OCI-LY3 (cell line): Measurements from ENCODE around the gene NAA40.

ENCODE experiments used
- H2AFZ ChIP-seq: fragments of 200-600, 300-600 bp; shearing (Covaris generic); 2 replicates; pipeline ENCODE4 v1.6.0; 2014; ENCODE audit warnings: antibody characterized with exemption, low read depth, low read length
- H3K27ac ChIP-seq: fragments of 200-600, 300-600 bp; sonication (generic); 2 replicates; pipeline ENCODE4 v1.5.1; 2014; ENCODE audit warnings: mild to moderate bottlenecking, low read length, moderate library complexity, mixed read lengths
- H3K27me3 ChIP-seq: fragments of 200-600, 300-600 bp; sonication (generic); 2 replicates; pipeline ENCODE4 v1.6.1; 2014; ENCODE audit warnings: low read depth, low read length, mixed read lengths
- H3K36me3 ChIP-seq: fragments of 200-600, 300-600 bp; sonication (generic); replicated peaks from 2 replicates; pipeline ENCODE3; 2014; ENCODE audit warnings: low read depth, low read length, mixed read lengths
- H3K4me1 ChIP-seq: fragments of 300-600, 200-600 bp; sonication (generic); 2 replicates; pipeline ENCODE4 v1.6.1; 2014; ENCODE audit warnings: low read length, mixed read lengths
- H3K4me2 ChIP-seq: fragments of 200-600, 300-600 bp; sonication (generic); 2 replicates; pipeline ENCODE4 v1.6.1; 2014; ENCODE audit warnings: low read length, mixed read lengths
- H3K4me3 ChIP-seq: fragments of 300-600, 200-600 bp; sonication (generic); 2 replicates; pipeline ENCODE4 v1.5.1; 2014; ENCODE audit warnings: antibody characterized with exemption, mild to moderate bottlenecking, low read length, moderate library complexity
- H3K79me2 ChIP-seq: fragments of 300-600, 200-600 bp; shearing (Covaris generic); 2 replicates; pipeline ENCODE4 v1.6.1; 2014; ENCODE audit warnings: mild to moderate bottlenecking, low read length, mixed read lengths
- H3K9ac ChIP-seq: fragments of 300-600, 200-600 bp; shearing (Covaris generic); 2 replicates; pipeline ENCODE4 v1.6.0; 2014; ENCODE audit warnings: mild to moderate bottlenecking, low read length, moderate library complexity
- H3K9me3 ChIP-seq: fragments of 200-600, 300-600 bp; shearing (Covaris generic); 2 replicates; pipeline ENCODE4 v1.6.1; 2014; ENCODE audit warnings: low read length, mixed read lengths; ENCODE audit not compliant: insufficient read depth
- H4K20me1 ChIP-seq: fragments of 200-600, 300-600 bp; sonication (generic); 2 replicates; pipeline ENCODE4 v1.6.1; 2016; ENCODE audit warnings: low read length, mixed read lengths; ENCODE audit not compliant: insufficient read depth
- CTCF ChIP-seq: fragments of 200-600, 300-600 bp; sonication (generic); IDR thresholded peaks from 2 replicates; pipeline ENCODE4 v1.5.1; 2014; ENCODE audit warnings: antibody characterized with exemption, low read length, low read depth
- EZH2phosphoT487 ChIP-seq: fragments of 200-600 bp; shearing (Covaris generic); IDR thresholded peaks from 2 replicates; pipeline ENCODE4 v1.6.1; 2018; ENCODE audit warnings: antibody characterized with exemption, mixed run types, low read depth

The NAA40 gene

GRCh38 chr11:63893355-63893754, 45.4 kb upstream of the NAA40 start:
- H3K9me3 ChIP-seq = no peaks in the 10 kb centered on the region

GRCh38 chr11:63896071-63896470, 42.7 kb upstream of the NAA40 start:
- Histone ChIP-seq H4K20me1 (peaks cover 27% of the 10 kb centered on the region), H3K4me2 (no peak overlapping the region), H3K27me3 (no peaks in the 10 kb centered on the region)

More at GRCh38 chr11:63893355-63893754, 45.4 kb upstream of the NAA40 start:
- TF ChIP-seq CTCF (no peak), EZH2phosphoT487 (no peak)
- peaks cover 57% of the 10 kb centered on the region for H3K79me2 ChIP-seq
- H3K27ac ChIP-seq = no peak overlapping the region
- H3K9ac ChIP-seq = no peak overlapping the region
- no peak overlapping the region for H3K4me2 ChIP-seq
- peaks cover 52% of the 10 kb centered on the region for H4K20me1 ChIP-seq
- H3K36me3 ChIP-seq = peaks cover 52% of the 10 kb centered on the region
- H3K27me3 ChIP-seq = no peaks in the 10 kb centered on the region
- no peak overlapping the region for H2AFZ ChIP-seq
- H3K4me1 ChIP-seq = peaks cover 7% of the 10 kb centered on the region
- H3K4me3 ChIP-seq = no peak overlapping the region

GRCh38 chr11:63897459-63898146, 41.2 kb upstream of the NAA40 start:
- no peaks in the 10 kb centered on the region for H3K9me3 ChIP-seq
- H3K27ac ChIP-seq = no peak overlapping the region
- H3K4me3 ChIP-seq = no peak overlapping the region
- no peaks in the 10 kb centered on the region for H3K4me1 ChIP-seq
- no peak overlapping the region for H3K4me2 ChIP-seq
- peaks cover 78% of the 10 kb centered on the region for H3K36me3 ChIP-seq
- H3K27me3 ChIP-seq = no peaks in the 10 kb centered on the region
- peaks cover 12% of the 10 kb centered on the region for H4K20me1 ChIP-seq
- H3K9ac ChIP-seq = no peak overlapping the region
- H3K79me2 ChIP-seq = peaks cover 15% of the 10 kb centered on the region
- H2AFZ ChIP-seq = no peak overlapping the region
- TF ChIP-seq CTCF (no peak), EZH2phosphoT487 (no peak)

More at GRCh38 chr11:63896071-63896470, 42.7 kb upstream of the NAA40 start:
- H3K4me3 ChIP-seq = no peak overlapping the region
- H3K79me2 ChIP-seq = peaks cover 30% of the 10 kb centered on the region
- no peak overlapping the region for H2AFZ ChIP-seq
- no peak overlapping the region for H3K27ac ChIP-seq
- TF ChIP-seq CTCF (no peak), EZH2phosphoT487 (no peak)
- H3K4me1 ChIP-seq = no peaks in the 10 kb centered on the region
- H3K36me3 ChIP-seq = peaks cover 71% of the 10 kb centered on the region
- H3K9me3 ChIP-seq = no peaks in the 10 kb centered on the region
- H3K9ac ChIP-seq = no peak overlapping the region

- no peaks in the 10 kb centered on the region for H4K20me1 ChIP-seq
- no peaks in the 10 kb centered on the region for H3K4me1 ChIP-seq
- no peak overlapping the region for H3K27ac ChIP-seq
- H3K4me2 ChIP-seq = no peak overlapping the region
- H3K9me3 ChIP-seq = no peaks in the 10 kb centered on the region
- TF ChIP-seq EZH2phosphoT487 = no peak
- peak; percentile 20 for TF ChIP-seq CTCF
- peaks cover 84% of the 10 kb centered on the region for H3K36me3 ChIP-seq
- H2AFZ ChIP-seq = no peak overlapping the region
- H3K9ac ChIP-seq = no peak overlapping the region
- H3K27me3 ChIP-seq = no peaks in the 10 kb centered on the region
- no peak overlapping the region for H3K4me3 ChIP-seq
- no peaks in the 10 kb centered on the region for H3K79me2 ChIP-seq
These were observed 37.1 kb upstream of the NAA40 start for GRCh38 chr11:63901660-63902059.
